ENCODE results near the gene SHISAL2B. TPM values are rescaled to one million over a fixed set of nuclear protein-coding genes. Genes with fewer than 3 reads are reported as not detected.
"Not testable (repeated sequence)": the region's sequence is repeated elsewhere in the genome, so short reads cannot be mapped to it uniquely, and the experiment has no call there.

Gene SHISAL2B
- total and polyA plus RNA-seq, 2 donors (not counting 3 experiments of a cell fraction or from before 2014, with no cell fraction given) = not detected

GRCh38 chr5:64659289-64659688 lies 31.0 kb upstream of the SHISAL2B start:
- Histone ChIP-seq H3K4me2 (ENCODE audit: insufficient read depth, low read length) (no peak overlapping the region), H3K4me3 (replicated peaks in 1 of 3; ENCODE audit: insufficient read depth in 1 of 3, low read depth in 1 of 3, low read length in 3 of 3) (no peak overlapping the region), H3K4me1 (ENCODE audit: control insufficient read depth, extremely low read depth, insufficient read depth, low read length) (no peaks in the 10 kb centered on the region), H3K36me3 (ENCODE audit: control insufficient read depth in 2 of 2, extremely low read depth in 1 of 2, insufficient read depth in 2 of 2, low read length in 2 of 2) (no peaks in the 10 kb centered on the region), H2AFZ (ENCODE audit: low read depth, low read length) (no peak overlapping the region), H3K79me2 (ENCODE audit: control insufficient read depth, insufficient read depth, low read length) (no peaks in the 10 kb centered on the region), H3K9me3 (replicated peaks; ENCODE audit: control insufficient read depth, insufficient read depth, low read length) (no peaks in the 10 kb centered on the region), H3K9me1 (replicated peaks; ENCODE audit: control insufficient read depth, extremely low read depth, insufficient read depth, low read length) (no peaks in the 10 kb centered on the region), H3K27me3 (ENCODE audit: control insufficient read depth in 2 of 2, insufficient read depth in 2 of 2, low read length in 2 of 2) (peaks cover 9 to 35% of the 10 kb centered on the region in 2 experiments), H3K27ac (ENCODE audit: insufficient read depth, low read depth, low read length) (no peak overlapping the region), H3K9ac (replicated peaks; ENCODE audit: extremely low read depth, insufficient read depth, low read length) (no peak overlapping the region), H4K20me1 (replicated peaks; ENCODE audit: control insufficient read depth, extremely low read depth, insufficient read depth, low read length) (no peaks in the 10 kb centered on the region)
- POLR2A ChIA-PET = no interaction called here
- no TSS peak for BruUV-seq (replicated peaks)
- DNase-seq (ENCODE audit: low read depth, low spot score) (no peak), FAIRE-seq (no peak)
- TF ChIP-seq JUN (IDR thresholded peaks at IDR 0.05; ENCODE audit: borderline replicate concordance, insufficient read depth, insufficient read length, low read depth) (no peak), EZH2 (IDR thresholded peaks at IDR 0.05; ENCODE audit: borderline replicate concordance, low read depth, low read length, severe bottlenecking) (no peak), GATA2 (IDR thresholded peaks at IDR 0.05; ENCODE audit: insufficient read depth, insufficient read length, low read depth, low read length) (no peak), MYC (IDR thresholded peaks at IDR 0.05; ENCODE audit: low read depth, low read length) (no peak), POLR2AphosphoS5 (IDR thresholded peaks at IDR 0.05; ENCODE audit: insufficient read depth, low read depth, low read length) (no peak), MAX (IDR thresholded peaks at IDR 0.05; ENCODE audit: insufficient read depth, insufficient read length) (no peak), CTCF (IDR thresholded peaks at IDR 0.05; ENCODE audit: extremely low read depth in 1 of 2, insufficient read depth in 1 of 2, low read depth in 1 of 2, low read length in 2 of 2) (no peak), FOS (IDR thresholded peaks at IDR 0.05; ENCODE audit: borderline replicate concordance, insufficient read depth, low read length) (no peak), POLR2A (IDR thresholded peaks at IDR 0.05; ENCODE audit: low read depth, low read length) (no peak)
- CTCF ChIA-PET = interaction anchor here (0.6 to 1.4 kb wide), 6 partner anchors 12 to 1142 kb away, joined by 3 to 6 read pairs (median 4); no protein-coding TSS in a partner anchor
- intact Hi-C loops (cut with micrococcal nuclease) (no loop called here), dilution Hi-C loops (cut with MboI; ENCODE audit: extremely low pct_ligation_motif_present, low sequenced_read_pairs) (no loop called here)

GRCh38 chr5:64663181-64663580 lies 27.1 kb upstream of the SHISAL2B start:
- POLR2A ChIA-PET; H3K9me1 ChIP-seq (replicated peaks; ENCODE audit: control insufficient read depth, extremely low read depth, insufficient read depth, low read length); H3K27ac ChIP-seq (ENCODE audit: insufficient read depth, low read depth, low read length); H3K4me2 ChIP-seq (ENCODE audit: insufficient read depth, low read length); H3K9me3 ChIP-seq (replicated peaks; ENCODE audit: control insufficient read depth, insufficient read depth, low read length); H3K36me3 ChIP-seq (ENCODE audit: control insufficient read depth in 2 of 2, extremely low read depth in 1 of 2, insufficient read depth in 2 of 2, low read length in 2 of 2); H3K9ac ChIP-seq (replicated peaks; ENCODE audit: extremely low read depth, insufficient read depth, low read length); H4K20me1 ChIP-seq (replicated peaks; ENCODE audit: control insufficient read depth, extremely low read depth, insufficient read depth, low read length); H3K79me2 ChIP-seq (ENCODE audit: control insufficient read depth, insufficient read depth, low read length); BruUV-seq (replicated peaks); FAIRE-seq; H2AFZ ChIP-seq (ENCODE audit: low read depth, low read length); H3K4me1 ChIP-seq (ENCODE audit: control insufficient read depth, extremely low read depth, insufficient read depth, low read length); intact Hi-C loops (cut with micrococcal nuclease); DNase-seq (ENCODE audit: low read depth, low spot score); dilution Hi-C loops (cut with MboI; ENCODE audit: extremely low pct_ligation_motif_present, low sequenced_read_pairs); H3K4me3 ChIP-seq (replicated peaks in 1 of 3; ENCODE audit: insufficient read depth in 1 of 3, low read depth in 1 of 3, low read length in 3 of 3): not testable (repeated sequence)
- H3K27me3 ChIP-seq (ENCODE audit: control insufficient read depth in 2 of 2, insufficient read depth in 2 of 2, low read length in 2 of 2) = peaks cover 18 to 41% of the 10 kb centered on the region in 2 experiments
- CTCF ChIA-PET = interaction anchor here (1.8 kb wide), 1 partner anchor 11 kb away, joined by 7 read pairs; no protein-coding TSS in a partner anchor

All from endothelial cell of umbilical vein (primary cell).